GM18951 (cell line): Measurements from ENCODE around the gene IFT25.
"Not testable (repeated sequence)": the region's sequence is repeated elsewhere in the genome, so short reads cannot be mapped to it uniquely, and the experiment has no call there.

Experiments
- POLR2A ChIP-seq: IDR thresholded peaks from 4 replicates; pipeline ENCODE4 v1.6.1; 2011; ENCODE audit warnings: mild to moderate bottlenecking; ENCODE audit not compliant: insufficient read length, insufficient read depth; ENCODE audit errors: extremely low read depth
- in situ Hi-C: fragments of 300-500 bp; cut with MboI; formaldehyde crosslinking; loops from one replicate; pipeline ENCODE4 v1.12.0; 2022; ENCODE audit warnings: low sequenced_read_pairs, mixed read lengths, inconsistent platforms; ENCODE audit not compliant: unreplicated experiment

The IFT25 gene

GRCh38 chr1:53896635-53897229, 48.8 kb downstream of the IFT25 start:
- TF ChIP-seq POLR2A: no peak

GRCh38 chr1:53895421-53895820, 50.1 kb downstream of the IFT25 start:
- in situ Hi-C loops: no loop called here

More at GRCh38 chr1:53896635-53897229, 48.8 kb downstream of the IFT25 start:
- in situ Hi-C loops: no loop called here

GRCh38 chr1:53894644-53895043, 50.9 kb downstream of the IFT25 start:
- in situ Hi-C loops: no loop called here
- no peak for TF ChIP-seq POLR2A

More at GRCh38 chr1:53895421-53895820, 50.1 kb downstream of the IFT25 start:
- no peak for TF ChIP-seq POLR2A

- in situ Hi-C loops: no loop called here
- TF ChIP-seq POLR2A: no peak
These were observed 51.4 kb downstream of the IFT25 start, which contains the start of gene DIO1 for GRCh38 chr1:53893999-53894636. TSS of gene DIO1 (plus strand) at chr1:53894187. CDS start at chr1:53894211, 24 bp downstream.

- TF ChIP-seq POLR2A: no peak
- in situ Hi-C loops: no loop called here
These were observed 52.6 kb downstream of the IFT25 start for GRCh38 chr1:53892911-53893310.

GRCh38 chr1:53891678-53892077, 53.8 kb downstream of the IFT25 start:
- TF ChIP-seq POLR2A: no peak
- in situ Hi-C loops: no loop called here

- in situ Hi-C loops: no loop called here
- TF ChIP-seq POLR2A: no peak
These were observed 54.5 kb downstream of the IFT25 start for GRCh38 chr1:53891018-53891417.

- TF ChIP-seq POLR2A: no peak
- in situ Hi-C loops: no loop called here
These were observed 55.0 kb downstream of the IFT25 start for GRCh38 chr1:53890522-53890941.

- in situ Hi-C loops: no loop called here
- TF ChIP-seq POLR2A: peak; percentile 84
These were observed 55.9 kb downstream of the IFT25 start, which contains the start of gene YIPF1 for GRCh38 chr1:53889304-53890298. TSS of gene YIPF1 (minus strand) at chr1:53889797. CDS start at chr1:53888937, 860 bp downstream.

- TF ChIP-seq POLR2A: no peak
- in situ Hi-C loops: no loop called here
These were observed 56.8 kb downstream of the IFT25 start for GRCh38 chr1:53888681-53889080.

GRCh38 chr1:53883600-53883999, 61.9 kb downstream of the IFT25 start:
- in situ Hi-C loops: loop anchor here (5.0 kb wide), 1 partner anchor 79 kb away; no protein-coding TSS in a partner anchor

- in situ Hi-C loops: loop anchor here (5.0 kb wide), 1 partner anchor 80 kb away; no protein-coding TSS in a partner anchor
These were observed 63.6 kb downstream of the IFT25 start for GRCh38 chr1:53881853-53882252.

GRCh38 chr1:53878492-53879105, 66.9 kb downstream of the IFT25 start:
- TF ChIP-seq POLR2A: no peak
- in situ Hi-C loops: no loop called here

- in situ Hi-C loops: not testable (repeated sequence)
These were observed 70.3 kb downstream of the IFT25 start for GRCh38 chr1:53875150-53875549.
